Right lung (tissue), 5 donors: ENCODE measurements around the gene RCOR2. TPM values are rescaled to one million over a fixed set of nuclear protein-coding genes. Genes with fewer than 3 reads are reported as not detected.

ENCODE experiments used
- DNase-seq, 2 donors: peaks; one replicate each; pipeline ENCODE4 v3.0.0-alpha.2; 2013
- polyA plus RNA-seq, 5 donors: library from polyadenylated mRNA; unstranded; fragments of 120-200 nt; gene quantifications; one replicate each; pipeline versions ENCODE4 v1.2.1 to v1.2.3, GENCODE V29; 2013; ENCODE audit warnings: inconsistent platforms in 1 of 5, low replicate concordance in 1 of 5; ENCODE audit not compliant: insufficient read length in 5 of 5, insufficient read depth in 1 of 5

Gene RCOR2
- polyA plus RNA-seq, 5 donors: 8.9 to 20.7 (median 12.6) TPM

GRCh38 chr11:63931045-63931444 lies 14.1 kb upstream of the RCOR2 start:
- DNase-seq: no peak

GRCh38 chr11:63929616-63930015 lies 12.7 kb upstream of the RCOR2 start:
- no peak for DNase-seq

- DNase-seq: no peak
Measured at GRCh38 chr11:63923319-63923718, 6.4 kb upstream of the RCOR2 start.

- no peak for DNase-seq
Measured at GRCh38 chr11:63922673-63923192, 5.8 kb upstream of the RCOR2 start.

- no peak for DNase-seq
Measured at GRCh38 chr11:63920939-63921417, 4.0 kb upstream of the RCOR2 start.

GRCh38 chr11:63920126-63920938 lies 3.4 kb upstream of the RCOR2 start:
- DNase-seq: peak; percentile 75

GRCh38 chr11:63919267-63920125 lies 2.5 kb upstream of the RCOR2 start:
- DNase-seq: no peak

GRCh38 chr11:63918507-63919191 lies 1.7 kb upstream of the RCOR2 start:
- no peak for DNase-seq

- DNase-seq: peak in 1 of 2 donors; percentile 66
Measured at GRCh38 chr11:63917692-63918506, 935 bp upstream of the RCOR2 start.

GRCh38 chr11:63915961-63916836 lies 765 bp downstream of the RCOR2 start:
- DNase-seq: no peak

GRCh38 chr11:63914896-63915691 lies 1.9 kb downstream of the RCOR2 start:
- no peak for DNase-seq

- no peak for DNase-seq
Measured at GRCh38 chr11:63913866-63914830, 2.8 kb downstream of the RCOR2 start.

GRCh38 chr11:63912678-63913077 lies 4.3 kb downstream of the RCOR2 start:
- DNase-seq: no peak

- no peak for DNase-seq
Measured at GRCh38 chr11:63911876-63912275, 5.1 kb downstream of the RCOR2 start.

- DNase-seq: no peak
Measured at GRCh38 chr11:63911440-63911839, 5.5 kb downstream of the RCOR2 start.

GRCh38 chr11:63910675-63911074 lies 6.3 kb downstream of the RCOR2 start:
- DNase-seq: no peak

- DNase-seq: no peak
Measured at GRCh38 chr11:63909591-63910506, 7.1 kb downstream of the RCOR2 start.
